Thoracic aorta (tissue), 2 donors: ENCODE data around the gene CRAT. TPM values are rescaled to one million over a fixed set of nuclear protein-coding genes. Genes with fewer than 3 reads are reported as not detected.
"Not testable (repeated sequence)": the region's sequence is repeated elsewhere in the genome, so short reads cannot be mapped to it uniquely, and the experiment has no call there.

Experiments
- ATAC-seq: fragments of 150-250 bp; one replicate; pipeline ENCODE4 v1.8.0; 2017; ENCODE audit warnings: low read depth; ENCODE audit not compliant: insufficient number of reproducible peaks, low FRiP score
- DNase-seq: peaks from one replicate; pipeline ENCODE4 v3.0.0-alpha.2; 2020; ENCODE audit warnings: low spot score
- H3K27ac ChIP-seq, 2 donors: fragments of 200-600 bp; sonication (generic); 1 replicate in 1 of 2; 2 replicates in 1 of 2; pipeline ENCODE4 v1.5.1; 2016; ENCODE audit warnings: mild to moderate bottlenecking in 2 of 2, moderate library complexity in 2 of 2
- H3K27me3 ChIP-seq: fragments of 200-600 bp; sonication (generic); replicated peaks from 2 replicates; pipeline ENCODE4 v1.6.0; 2016; ENCODE audit warnings: mild to moderate bottlenecking; ENCODE audit not compliant: insufficient read depth
- H3K36me3 ChIP-seq: fragments of 200-600 bp; sonication (generic); one replicate; pipeline ENCODE4 v1.5.1; 2016
- H3K4me1 ChIP-seq, 2 donors: fragments of 200-600 bp; sonication (generic); 1 replicate in 1 of 2; 2 replicates in 1 of 2; pipeline versions ENCODE4 v1.5.1 to v1.6.0; 2016; ENCODE audit warnings: low read depth in 2 of 2, mild to moderate bottlenecking in 1 of 2; ENCODE audit not compliant: control insufficient read depth in 1 of 2
- H3K4me3 ChIP-seq: fragments of 200-600 bp; sonication (generic); 2 replicates; pipeline ENCODE4 v1.5.1; 2016; ENCODE audit warnings: mild to moderate bottlenecking
- H3K9me3 ChIP-seq: fragments of 200-600 bp; sonication (generic); 2 replicates; pipeline ENCODE4 v1.5.1; 2016
- total RNA-seq, 2 donors: library from RNA; depleted of rRNA; stranded (reverse); fragments of >200 nt; gene quantifications; one replicate each; pipeline versions ENCODE4 v1.1.0 to v1.2.3, GENCODE V29; 2016
- TF ChIP-seq, protein P1 (sequence below): fragments of 200-600 bp; sonication (generic); IDR thresholded peaks from one replicate; pipeline ENCODE4 v1.5.1; 2019; ENCODE audit warnings: antibody characterized with exemption

CRAT gene
- total RNA-seq, 2 donors from 2014 or later = 57.8 to 102 TPM

DNA sequence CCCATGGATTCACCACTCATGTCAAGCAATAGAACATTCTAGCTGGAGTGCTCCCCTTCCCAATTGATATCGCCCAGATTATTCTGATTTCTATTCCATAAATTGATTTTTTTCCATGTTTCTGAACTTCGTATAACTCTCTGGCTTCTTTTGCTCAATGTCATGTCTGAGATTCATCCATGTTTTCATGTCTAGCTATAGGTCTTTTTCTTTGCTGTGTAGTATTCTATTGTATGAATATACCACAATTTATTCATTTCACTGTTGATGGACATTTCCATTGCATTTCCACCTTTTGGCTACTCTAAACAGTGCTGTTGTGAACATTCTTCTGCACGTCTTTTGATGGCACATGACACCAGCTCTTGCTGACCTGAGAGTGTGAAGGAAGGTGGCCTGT, 20.2 kb upstream of the CRAT start:
- H3K27ac ChIP-seq = no peak overlapping the region
- H3K4me1 ChIP-seq = no peaks in the 10 kb centered on the region
- peaks cover 14% of the 10 kb centered on the region for H3K36me3 ChIP-seq
- H3K4me3 ChIP-seq = no peak overlapping the region
- ATAC-seq = no peak
- no peaks in the 10 kb centered on the region for H3K27me3 ChIP-seq
- H3K9me3 ChIP-seq = no peaks in the 10 kb centered on the region
- TF ChIP-seq, protein P1, sequence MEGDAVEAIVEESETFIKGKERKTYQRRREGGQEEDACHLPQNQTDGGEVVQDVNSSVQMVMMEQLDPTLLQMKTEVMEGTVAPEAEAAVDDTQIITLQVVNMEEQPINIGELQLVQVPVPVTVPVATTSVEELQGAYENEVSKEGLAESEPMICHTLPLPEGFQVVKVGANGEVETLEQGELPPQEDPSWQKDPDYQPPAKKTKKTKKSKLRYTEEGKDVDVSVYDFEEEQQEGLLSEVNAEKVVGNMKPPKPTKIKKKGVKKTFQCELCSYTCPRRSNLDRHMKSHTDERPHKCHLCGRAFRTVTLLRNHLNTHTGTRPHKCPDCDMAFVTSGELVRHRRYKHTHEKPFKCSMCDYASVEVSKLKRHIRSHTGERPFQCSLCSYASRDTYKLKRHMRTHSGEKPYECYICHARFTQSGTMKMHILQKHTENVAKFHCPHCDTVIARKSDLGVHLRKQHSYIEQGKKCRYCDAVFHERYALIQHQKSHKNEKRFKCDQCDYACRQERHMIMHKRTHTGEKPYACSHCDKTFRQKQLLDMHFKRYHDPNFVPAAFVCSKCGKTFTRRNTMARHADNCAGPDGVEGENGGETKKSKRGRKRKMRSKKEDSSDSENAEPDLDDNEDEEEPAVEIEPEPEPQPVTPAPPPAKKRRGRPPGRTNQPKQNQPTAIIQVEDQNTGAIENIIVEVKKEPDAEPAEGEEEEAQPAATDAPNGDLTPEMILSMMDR = no peak
- DNase-seq = no peak

DNA sequence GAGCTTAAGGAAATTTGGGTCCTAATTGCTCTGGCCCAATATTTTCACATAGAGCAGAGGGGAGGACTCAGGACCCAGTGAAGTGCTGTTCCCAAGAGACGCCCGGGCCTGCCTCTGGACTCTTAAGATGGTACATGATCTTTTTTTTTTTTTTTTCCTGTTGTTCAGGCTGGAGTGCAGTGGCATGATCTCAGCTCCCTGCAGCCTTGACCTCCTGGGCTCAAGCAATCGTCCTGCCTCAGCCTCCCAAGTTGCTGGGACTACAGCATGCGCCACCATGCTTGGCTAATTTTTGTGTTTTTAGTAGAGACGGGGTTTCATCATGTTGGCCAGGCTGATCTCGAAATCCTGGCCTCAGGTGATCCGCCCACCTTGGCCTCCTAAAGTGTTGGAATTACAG, 19.7 kb upstream of the CRAT start:
- ATAC-seq, H3K4me3 ChIP-seq, H3K27me3 ChIP-seq, H3K27ac ChIP-seq, H3K9me3 ChIP-seq, DNase-seq, H3K4me1 ChIP-seq: not testable (repeated sequence)
- H3K36me3 ChIP-seq = peaks cover 11% of the 10 kb centered on the region

DNA sequence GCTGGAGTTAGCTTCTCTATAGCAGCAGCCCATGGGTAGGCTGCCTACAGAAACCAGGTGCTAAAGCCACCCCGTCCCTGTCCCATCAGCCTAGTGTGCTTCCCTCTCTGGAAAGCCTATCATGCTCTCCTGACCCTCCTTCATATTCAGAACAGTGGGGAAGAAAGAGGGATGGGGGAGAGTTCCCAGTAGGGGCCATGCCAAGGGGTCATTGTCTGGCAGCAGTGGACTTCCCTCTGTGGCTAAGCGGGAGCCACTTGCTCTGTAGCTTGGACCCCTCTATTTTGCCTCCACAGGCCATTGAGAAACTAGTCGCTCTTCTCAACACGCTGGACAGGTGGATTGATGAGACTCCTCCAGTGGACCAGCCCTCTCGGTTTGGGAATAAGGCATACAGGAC, 18.1 kb upstream of the CRAT start:
- no peak overlapping the region for H3K27ac ChIP-seq
- H3K4me3 ChIP-seq = no peak overlapping the region
- TF ChIP-seq, protein P1 = no peak

DNA sequence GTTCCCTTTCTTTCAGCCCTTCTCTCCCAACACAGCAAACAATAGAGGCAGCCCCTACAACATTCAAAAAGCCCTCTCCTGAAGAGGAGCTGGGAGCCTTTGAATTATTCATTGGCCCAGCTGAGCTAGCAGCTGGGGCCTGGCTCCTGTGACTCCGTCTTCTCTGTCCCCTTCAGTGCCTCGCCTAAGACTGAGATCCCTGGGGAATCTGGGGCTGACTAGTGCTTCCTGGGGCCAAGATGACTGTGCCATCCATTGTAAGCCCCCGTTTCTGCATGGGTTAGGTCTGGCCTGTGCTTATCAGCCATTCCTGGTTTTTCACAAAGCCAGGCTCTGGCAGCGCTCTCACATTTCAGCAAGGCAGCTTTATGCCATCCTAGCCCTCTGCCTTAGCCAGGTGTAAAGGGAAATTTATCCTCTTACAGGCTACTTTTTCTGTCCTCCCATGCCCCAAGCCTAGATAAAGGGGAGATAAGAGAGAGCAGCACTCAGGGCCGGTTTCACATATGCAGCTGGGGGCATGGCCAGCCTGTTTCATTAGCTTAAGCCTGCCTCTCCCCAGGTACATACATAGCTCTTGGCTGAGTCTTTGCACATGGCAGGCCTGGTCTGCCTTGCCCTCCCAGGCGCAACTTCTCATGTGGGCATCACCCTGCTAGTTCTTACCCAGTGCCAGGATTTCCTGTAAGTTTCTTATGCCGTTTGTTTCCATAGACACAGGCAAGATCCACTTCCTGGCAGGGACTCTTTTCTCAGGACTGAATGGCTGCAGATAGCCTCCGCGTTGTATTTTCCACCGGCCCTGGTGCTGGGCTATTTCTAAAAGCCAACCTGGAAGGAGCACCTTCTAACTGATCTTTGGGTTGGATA, 16.4 kb upstream of the CRAT start:
- H3K9me3 ChIP-seq = no peaks in the 10 kb centered on the region
- TF ChIP-seq, protein P1 = no peak
- DNase-seq (no peak), ATAC-seq (no peak)
- peaks cover 3% of the 10 kb centered on the region for H3K36me3 ChIP-seq
- H3K4me1 ChIP-seq = no peaks in the 10 kb centered on the region
- H3K4me3 ChIP-seq = no peak overlapping the region
- H3K27ac ChIP-seq = no peak overlapping the region
- H3K27me3 ChIP-seq = no peaks in the 10 kb centered on the region

More for the DNA sequence above, 18.1 kb upstream of the CRAT start:
- DNase-seq (no peak), ATAC-seq (no peak)
- Histone ChIP-seq H3K9me3 (no peaks in the 10 kb centered on the region), H3K27me3 (no peaks in the 10 kb centered on the region), H3K4me1 (no peaks in the 10 kb centered on the region), H3K36me3 (peaks cover 5% of the 10 kb centered on the region)

DNA sequence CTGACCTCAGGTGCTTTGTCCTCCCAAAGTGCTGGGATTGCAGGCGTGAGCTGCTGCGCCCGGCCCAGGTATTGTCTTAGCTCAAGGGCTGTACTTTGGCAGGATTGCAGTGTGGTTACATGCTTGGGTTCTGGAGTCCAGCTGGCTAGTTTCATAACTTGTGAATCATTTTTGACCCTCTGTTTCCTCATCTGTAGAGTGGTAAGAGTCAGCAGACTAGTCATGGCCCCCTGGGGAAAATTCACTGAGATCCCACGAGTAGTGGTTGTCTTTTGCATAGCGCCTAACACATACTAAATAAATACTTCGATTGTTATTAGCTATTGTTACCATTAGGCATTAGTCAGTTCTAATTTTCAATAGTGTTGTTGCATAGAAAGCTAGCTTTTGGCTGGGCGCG, 14.9 kb upstream of the CRAT start:
- Histone ChIP-seq H3K36me3 (peaks cover 18% of the 10 kb centered on the region), H3K27ac (no peak overlapping the region), H3K4me1 (no peaks in the 10 kb centered on the region), H3K4me3 (no peak overlapping the region), H3K9me3 (no peaks in the 10 kb centered on the region), H3K27me3 (no peaks in the 10 kb centered on the region)
- ATAC-seq (no peak), DNase-seq (no peak)
- TF ChIP-seq, protein P1 = no peak
